Measurements from ENCODE around the gene SNX18.

SNX18 gene

GRCh38 chr5:54581831-54582548 is 64.4 kb downstream of the SNX18 start:
- no peak for DNase-seq

GRCh38 chr5:54586336-54586735 is 68.8 kb downstream of the SNX18 start:
- DNase-seq, result no peak

DNA sequence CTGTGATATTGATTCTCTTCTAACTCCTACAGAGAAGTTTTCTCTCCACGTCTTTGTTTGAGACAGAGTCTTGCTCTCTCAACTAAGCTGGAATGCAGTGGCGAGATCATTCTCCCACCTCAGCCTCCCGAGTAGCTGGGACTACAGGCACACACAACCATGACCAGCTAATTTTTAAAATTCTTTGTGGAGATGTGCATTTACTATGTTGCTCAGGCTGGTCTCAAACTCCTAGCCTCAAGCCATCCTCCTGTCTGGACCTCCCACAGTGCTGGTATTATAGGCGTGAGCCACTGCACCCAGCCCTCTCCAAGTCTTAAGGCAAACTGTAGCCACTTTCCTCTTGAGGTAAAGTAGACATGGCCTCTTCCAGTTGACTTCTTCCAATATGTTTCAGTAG is 72.2 kb downstream of the SNX18 start:
- DNase-seq, result no peak

- DNase-seq, result peak in 1 of 2 donors; percentile 77
These were observed 73.3 kb downstream of the SNX18 start for GRCh38 chr5:54590824-54591223.

DNA sequence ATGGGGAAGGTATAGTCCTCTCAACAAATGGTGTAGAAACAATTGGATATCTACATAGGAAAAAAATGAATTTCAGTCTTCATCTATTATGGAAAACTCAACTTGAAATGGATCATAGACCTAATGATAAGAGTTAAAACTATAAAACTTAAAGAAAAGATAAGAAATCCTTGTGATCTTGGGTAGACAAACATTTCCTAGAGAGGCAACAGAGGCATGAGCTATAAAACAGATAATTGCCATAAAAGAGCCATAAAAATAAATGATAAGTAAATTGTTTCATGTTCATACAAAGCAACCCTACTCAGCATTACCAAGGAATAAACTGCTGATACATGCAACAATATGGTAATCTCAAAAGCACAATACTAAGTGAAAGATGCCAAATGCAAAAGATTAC is 76.2 kb downstream of the SNX18 start:
- no peak for DNase-seq

GRCh38 chr5:54594181-54594580 is 76.6 kb downstream of the SNX18 start:
- DNase-seq, result no peak

DNA sequence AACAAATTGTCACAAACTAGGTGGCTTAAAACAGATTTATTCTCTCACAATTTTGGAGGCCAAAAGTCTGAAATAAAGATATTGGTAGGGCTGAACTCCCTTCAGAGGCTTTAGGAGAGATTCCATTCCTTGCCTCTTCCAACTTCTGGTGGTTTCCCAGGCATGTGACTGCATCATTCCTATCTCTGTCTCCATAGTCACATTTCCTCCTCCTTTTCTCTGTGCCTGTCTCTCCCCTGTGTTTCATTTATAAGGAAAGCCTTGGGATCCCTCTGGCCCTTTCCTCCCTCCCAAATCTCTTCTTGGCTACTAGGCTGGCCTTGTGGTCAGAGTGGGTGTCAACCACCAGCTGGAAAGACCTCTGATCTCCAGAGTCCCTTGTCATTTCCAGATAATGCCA is 78.2 kb downstream of the SNX18 start:
- no peak for DNase-seq
